ENCODE measurements around the gene ITGB3.

ITGB3 gene

GRCh38 chr17:47276444-47276843 lies 22.8 kb downstream of the ITGB3 start:
- no peak for DNase-seq (ENCODE audit: low read depth)

DNA sequence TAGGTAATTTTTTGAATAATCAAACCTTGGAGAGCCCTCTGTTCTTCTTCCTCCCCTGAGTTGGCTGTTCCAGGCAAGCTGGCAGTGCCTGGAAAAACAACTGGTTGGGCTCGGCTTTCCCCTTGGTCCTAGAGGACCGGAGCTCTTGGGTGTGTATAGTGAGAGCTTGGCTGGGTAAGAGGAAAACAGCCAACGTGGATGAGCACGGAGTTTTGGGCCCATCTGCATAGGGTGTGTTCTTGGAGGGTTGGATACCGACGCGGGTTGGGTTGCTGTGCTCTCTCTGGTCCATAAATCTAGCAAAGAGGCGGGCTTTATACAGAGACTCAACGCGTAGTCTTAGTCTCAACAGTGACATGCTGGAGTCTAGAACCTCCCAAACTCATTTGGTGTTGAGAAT lies 23.2 kb downstream of the ITGB3 start:
- DNase-seq (ENCODE audit: low read depth): peak; percentile 94

DNA sequence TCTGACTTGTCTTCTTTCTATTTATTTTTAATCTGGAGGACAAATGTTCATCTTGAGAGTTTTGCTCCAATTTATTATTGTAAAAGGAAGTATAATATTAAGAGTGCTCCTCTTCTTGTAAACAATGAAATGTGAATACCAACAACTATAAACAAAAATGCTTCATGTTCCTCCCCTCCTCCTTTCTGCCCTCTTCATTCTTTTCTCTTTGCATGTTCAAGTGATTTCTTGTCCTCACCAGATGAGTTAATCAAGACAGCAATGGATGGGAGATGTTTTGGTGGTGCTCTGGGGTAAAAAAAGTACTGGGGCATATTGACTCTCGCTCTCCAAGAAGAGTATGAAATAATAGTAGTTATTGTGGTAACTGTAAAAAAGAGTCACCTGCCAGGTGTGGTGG lies 24.3 kb downstream of the ITGB3 start:
- DNase-seq (ENCODE audit: low read depth): no peak

GRCh38 chr17:47278561-47278960 lies 24.9 kb downstream of the ITGB3 start:
- DNase-seq (ENCODE audit: low read depth): no peak

DNA sequence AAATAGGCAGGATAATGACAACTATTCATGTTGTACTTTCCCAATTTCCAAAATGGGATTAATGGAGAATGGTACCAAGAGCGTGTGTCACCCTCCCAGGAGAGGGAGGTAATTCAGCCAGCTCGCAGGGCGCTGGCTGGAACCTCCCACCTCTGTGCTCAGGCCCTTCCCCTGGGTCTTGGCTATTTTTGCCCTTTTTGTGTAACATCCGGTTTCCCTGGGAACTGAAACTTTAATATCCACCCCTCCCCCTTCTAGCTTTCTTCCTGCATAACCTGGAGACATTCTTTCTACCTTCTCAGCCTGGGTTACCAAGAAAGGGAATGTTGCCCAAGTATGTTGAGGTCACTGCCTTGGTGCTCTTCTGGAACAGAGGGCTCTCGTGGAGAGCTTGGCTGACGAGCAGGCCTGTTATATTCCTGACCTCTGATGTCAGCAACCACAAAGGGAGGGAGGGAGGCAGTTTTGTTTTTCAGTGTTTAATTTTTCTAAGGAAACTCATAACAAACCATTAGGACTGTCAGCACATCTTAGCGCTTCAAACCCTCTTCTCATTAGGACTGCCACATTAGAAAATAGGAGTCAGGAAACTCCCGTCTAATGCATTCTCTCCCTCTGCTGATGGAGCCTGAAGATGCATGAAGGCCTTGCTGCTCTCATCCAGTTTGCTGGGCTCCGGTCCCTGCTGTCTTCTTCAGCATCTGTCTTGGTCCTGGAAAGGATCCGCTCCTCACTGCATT lies 25.6 kb downstream of the ITGB3 start:
- peak; percentile 96 for DNase-seq (ENCODE audit: low read depth)

GRCh38 chr17:47280072-47280811 lies 26.6 kb downstream of the ITGB3 start:
- DNase-seq (ENCODE audit: low read depth): no peak

DNA sequence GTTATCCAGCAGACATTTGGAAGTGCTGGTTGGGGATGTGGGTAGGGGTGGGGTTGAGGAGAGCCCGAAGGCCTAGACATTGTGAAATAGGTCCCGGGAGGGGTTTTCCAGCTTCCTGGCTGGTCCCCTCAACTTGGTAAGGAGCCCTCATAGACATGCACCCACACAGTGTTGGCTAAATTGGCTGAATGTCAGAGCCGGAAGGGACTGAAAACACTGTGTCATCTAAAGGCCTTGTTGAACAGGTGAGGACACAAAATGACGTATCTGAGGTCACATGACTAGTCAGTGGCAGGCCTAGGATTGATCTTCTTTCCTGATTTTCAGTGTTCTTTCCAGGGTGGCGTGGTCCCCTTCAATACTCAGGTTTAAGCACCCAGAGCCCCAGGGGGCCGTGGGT lies 27.6 kb downstream of the ITGB3 start:
- no peak for DNase-seq (ENCODE audit: low read depth)

DNA sequence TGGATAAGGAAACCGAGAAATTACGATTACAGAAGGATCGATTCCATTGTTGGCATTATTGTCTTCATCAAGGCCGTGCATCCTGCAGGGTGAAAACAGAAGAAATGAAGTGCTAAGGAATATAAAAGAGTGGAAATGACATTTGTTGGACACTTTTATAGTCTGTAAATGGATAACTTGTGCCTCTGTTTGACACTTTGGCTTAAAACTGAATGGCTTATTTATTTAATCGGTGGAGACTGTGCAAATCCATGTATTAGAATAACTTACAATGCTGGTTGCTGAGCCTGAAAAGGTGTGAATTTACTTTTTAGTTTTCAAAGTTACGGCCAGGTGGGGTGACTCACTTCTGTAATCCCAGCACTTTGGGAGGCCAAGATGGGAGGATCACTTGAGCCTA lies 31.4 kb downstream of the ITGB3 start:
- no peak for DNase-seq (ENCODE audit: low read depth)

GRCh38 chr17:47286198-47286914 lies 32.7 kb downstream of the ITGB3 start:
- peak; percentile 39 for DNase-seq (ENCODE audit: low read depth)

DNA sequence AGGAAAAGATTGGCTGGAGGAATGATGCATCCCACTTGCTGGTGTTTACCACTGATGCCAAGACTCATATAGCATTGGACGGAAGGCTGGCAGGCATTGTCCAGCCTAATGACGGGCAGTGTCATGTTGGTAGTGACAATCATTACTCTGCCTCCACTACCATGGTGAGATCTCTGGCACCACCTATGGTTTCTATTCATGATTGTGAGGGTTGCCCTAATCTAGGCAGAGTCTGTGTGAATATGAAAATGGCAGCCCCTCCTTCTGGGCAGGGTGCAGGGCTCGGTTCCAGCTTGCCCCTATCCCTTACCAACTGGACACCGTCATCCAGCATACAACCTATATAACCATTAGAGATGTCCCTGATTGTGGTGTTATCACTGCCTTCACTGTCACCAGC lies 33.4 kb downstream of the ITGB3 start:
- DNase-seq (ENCODE audit: low read depth): no peak

GRCh38 chr17:47287639-47288038 lies 34.0 kb downstream of the ITGB3 start:
- DNase-seq (ENCODE audit: low read depth): no peak

- no peak for DNase-seq (ENCODE audit: low read depth)
Observed at GRCh38 chr17:47288531-47289116, 35.0 kb downstream of the ITGB3 start.

- DNase-seq (ENCODE audit: low read depth): no peak
Observed at GRCh38 chr17:47289302-47289701, 35.7 kb downstream of the ITGB3 start.

GRCh38 chr17:47290870-47291241 lies 37.2 kb downstream of the ITGB3 start:
- DNase-seq (ENCODE audit: low read depth): no peak

GRCh38 chr17:47291242-47291873 lies 37.7 kb downstream of the ITGB3 start:
- no peak for DNase-seq (ENCODE audit: low read depth)

DNA sequence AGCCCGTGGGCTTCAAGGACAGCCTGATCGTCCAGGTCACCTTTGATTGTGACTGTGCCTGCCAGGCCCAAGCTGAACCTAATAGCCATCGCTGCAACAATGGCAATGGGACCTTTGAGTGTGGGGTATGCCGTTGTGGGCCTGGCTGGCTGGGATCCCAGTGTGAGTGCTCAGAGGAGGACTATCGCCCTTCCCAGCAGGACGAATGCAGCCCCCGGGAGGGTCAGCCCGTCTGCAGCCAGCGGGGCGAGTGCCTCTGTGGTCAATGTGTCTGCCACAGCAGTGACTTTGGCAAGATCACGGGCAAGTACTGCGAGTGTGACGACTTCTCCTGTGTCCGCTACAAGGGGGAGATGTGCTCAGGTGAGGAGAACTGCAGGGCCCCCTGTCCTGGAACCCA lies 38.6 kb downstream of the ITGB3 start:
- DNase-seq (ENCODE audit: low read depth): no peak

DNA sequence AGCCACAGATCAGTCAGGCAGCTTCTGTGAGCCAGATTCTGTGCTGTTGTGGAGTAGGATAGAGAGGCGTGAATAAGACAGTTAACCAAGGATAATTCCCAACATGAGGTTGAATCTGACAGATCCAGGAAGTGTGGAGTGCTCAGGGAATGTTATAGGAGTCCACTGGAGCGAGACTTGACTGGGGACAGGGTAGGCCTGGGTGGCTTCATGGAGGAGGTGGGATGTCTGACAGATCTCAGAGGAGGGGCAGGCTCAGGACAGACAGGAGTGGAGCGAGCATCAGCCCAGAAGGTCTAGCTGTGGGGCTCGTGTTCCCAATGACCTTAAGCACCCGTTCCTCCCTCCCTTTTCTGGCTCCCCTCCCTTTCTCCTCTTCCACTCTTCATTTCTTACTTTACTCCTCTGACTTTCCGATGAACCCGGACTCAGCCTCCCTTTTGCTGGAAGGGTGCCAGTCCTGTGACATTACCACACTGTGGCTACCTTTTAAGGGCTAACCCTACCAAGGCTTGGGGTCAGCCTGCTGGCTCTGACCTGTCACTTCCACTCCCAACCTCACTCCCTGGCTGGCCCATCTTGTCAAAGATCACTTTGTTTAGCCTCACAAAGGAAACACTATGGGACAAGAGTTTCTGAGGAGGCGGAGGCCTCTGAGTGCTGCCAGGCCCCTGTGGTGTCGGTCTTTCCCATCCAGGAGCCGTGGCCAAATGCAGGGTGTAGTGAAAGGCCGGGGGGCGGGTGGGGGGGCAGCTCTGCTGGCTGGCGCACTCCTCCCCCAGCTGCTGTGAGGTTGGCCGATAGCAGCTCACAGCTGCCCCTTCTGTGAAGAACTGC lies 41.6 kb downstream of the ITGB3 start:
- DNase-seq (ENCODE audit: low read depth): no peak

- DNase-seq (ENCODE audit: low read depth): no peak
Observed at GRCh38 chr17:47295874-47296255, 42.2 kb downstream of the ITGB3 start.

DNA sequence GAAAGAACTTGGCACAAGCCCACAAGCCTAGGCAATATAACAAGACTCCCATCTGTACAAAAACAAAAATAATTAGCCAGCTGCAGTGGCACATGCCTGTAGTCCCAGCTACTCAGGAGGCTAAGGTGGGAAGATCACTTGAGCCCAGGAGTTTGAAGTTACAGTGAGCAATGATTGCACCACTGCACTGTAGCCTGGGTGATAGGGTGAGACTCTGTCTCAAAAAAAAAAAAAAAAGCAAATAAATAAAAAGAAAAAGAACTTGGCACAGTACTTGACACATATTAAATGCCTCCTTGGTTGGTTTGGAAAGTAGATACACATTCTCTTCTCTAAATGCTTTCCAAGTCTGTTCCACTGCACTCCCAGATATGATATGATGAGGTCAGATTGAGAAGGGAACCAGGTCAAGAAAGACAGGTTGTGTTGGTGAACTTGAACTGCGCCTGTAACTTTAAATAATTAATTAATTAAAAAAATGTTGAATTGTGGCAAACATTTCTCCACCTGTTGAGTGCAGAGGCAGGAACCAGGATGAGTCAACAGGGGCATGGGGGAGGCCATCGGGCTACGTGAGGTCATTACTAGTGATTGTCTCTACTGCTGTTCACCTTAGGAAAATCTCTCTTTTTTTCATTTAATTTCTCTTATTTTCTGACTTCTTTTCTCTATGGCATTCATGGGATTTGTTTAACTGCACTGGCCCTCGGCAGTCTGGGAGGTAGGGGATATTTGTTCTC lies 44.2 kb downstream of the ITGB3 start:
- no peak for DNase-seq (ENCODE audit: low read depth)

- no peak for DNase-seq (ENCODE audit: low read depth)
Observed at GRCh38 chr17:47298712-47299111, 45.1 kb downstream of the ITGB3 start.

Measured in stromal cell of bone marrow (primary cell).